GM12801 (cell line): ENCODE measurements around the gene USP35.

Source experiments
- TF ChIP-seq, protein P1 (sequence below): IDR thresholded peaks from one replicate; pipeline ENCODE4 v1.5.1; 2011; ENCODE audit warnings: control low read depth; ENCODE audit not compliant: insufficient read length; ENCODE audit errors: extremely low read depth

The USP35 gene

DNA sequence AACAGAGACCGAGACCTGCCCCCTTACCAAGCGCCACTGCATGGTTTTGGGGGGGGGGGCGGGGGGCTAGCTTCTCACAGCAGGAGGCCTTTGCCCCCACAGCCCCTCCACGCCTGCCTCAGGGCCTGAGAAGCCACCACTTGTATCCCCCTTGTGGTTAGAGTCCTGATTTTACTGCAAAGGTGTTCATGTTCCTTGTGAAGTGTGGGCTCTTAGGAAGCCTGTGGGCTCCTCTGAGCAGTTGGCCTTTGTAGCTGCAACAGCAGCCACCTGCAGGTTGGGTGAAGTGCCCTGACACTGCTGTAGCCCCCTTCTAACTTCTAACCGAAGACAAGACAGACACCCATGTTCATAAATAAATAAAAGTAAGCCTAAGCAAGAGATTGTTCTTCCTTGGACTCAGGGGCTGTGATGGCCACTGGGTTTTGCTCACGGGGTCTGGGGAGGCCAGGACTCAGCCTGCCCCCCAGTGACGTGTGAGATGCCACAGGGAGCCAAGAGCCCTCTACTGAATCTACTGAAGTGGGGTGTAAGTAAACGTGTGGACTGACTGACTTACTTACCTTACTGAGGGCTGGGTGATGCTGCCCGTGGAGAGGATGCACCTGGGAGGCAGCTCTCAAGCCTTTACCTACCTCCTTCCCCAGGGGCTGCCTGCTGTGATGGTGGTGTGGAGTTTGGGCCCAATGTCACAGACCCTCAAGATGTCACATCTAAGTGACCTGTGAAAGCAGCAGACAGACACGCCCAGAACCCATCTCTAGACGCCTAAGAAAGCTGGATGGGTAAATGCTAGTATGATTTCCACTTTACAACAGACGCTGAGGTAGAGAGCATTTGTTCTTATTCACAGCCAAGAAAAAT, 25.8 kb downstream of the USP35 start:
- TF ChIP-seq, protein P1, sequence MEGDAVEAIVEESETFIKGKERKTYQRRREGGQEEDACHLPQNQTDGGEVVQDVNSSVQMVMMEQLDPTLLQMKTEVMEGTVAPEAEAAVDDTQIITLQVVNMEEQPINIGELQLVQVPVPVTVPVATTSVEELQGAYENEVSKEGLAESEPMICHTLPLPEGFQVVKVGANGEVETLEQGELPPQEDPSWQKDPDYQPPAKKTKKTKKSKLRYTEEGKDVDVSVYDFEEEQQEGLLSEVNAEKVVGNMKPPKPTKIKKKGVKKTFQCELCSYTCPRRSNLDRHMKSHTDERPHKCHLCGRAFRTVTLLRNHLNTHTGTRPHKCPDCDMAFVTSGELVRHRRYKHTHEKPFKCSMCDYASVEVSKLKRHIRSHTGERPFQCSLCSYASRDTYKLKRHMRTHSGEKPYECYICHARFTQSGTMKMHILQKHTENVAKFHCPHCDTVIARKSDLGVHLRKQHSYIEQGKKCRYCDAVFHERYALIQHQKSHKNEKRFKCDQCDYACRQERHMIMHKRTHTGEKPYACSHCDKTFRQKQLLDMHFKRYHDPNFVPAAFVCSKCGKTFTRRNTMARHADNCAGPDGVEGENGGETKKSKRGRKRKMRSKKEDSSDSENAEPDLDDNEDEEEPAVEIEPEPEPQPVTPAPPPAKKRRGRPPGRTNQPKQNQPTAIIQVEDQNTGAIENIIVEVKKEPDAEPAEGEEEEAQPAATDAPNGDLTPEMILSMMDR = no peak

DNA sequence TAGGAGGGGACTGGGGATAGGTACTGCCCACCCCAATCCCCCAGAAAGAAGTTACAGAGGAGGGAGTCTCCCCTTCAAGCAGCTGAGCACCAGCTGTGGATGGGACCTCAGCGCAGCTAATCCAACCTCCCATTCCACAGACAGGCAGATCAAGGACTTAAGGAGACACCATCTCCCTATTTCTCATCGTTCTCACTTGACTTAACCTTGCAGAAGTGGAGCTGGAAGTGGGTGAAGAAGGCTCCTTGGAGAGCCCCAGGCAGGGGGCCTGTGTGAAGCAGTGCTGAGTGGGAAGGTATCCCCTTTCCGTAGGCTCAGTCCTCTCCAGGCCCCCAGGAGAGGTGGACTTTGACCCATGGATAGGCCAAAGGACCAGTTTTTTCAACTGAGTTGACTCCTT, 27.3 kb downstream of the USP35 start:
- TF ChIP-seq, protein P1 = no peak

DNA sequence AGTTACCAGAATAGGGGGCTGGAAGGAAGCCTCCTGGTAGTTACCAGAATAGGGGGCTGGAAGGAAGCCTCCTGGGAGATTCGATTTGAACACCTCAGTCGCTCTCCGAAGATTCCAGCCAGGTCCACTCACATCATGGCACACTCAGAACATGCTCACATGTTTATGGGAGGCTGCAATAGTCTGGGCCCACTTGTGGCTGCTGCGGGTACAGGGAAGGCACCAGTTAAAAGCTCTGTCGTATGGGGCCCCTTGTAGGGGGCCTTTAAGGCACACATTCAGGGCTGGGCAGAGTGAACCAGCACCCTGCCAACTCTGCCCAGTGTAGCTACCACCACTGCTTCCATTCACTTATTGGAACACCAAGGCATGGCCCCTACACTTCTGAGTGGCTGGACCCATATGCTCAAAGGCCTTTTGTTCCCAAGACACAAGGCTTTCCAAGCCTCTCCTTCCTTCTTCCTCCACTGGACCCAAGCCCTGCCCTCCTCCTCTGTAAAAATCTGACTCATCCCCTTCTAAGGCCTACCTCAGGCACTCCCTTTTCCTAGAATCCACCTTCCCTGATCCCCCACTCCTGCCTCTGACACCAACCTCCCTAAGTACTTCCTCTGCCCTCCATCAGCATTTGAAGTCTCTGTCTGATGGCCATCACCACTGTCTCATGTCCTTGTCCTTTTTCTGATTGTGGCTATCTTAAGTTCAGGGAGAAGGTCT, 28.0 kb downstream of the USP35 start:
- TF ChIP-seq, protein P1 = no peak

DNA sequence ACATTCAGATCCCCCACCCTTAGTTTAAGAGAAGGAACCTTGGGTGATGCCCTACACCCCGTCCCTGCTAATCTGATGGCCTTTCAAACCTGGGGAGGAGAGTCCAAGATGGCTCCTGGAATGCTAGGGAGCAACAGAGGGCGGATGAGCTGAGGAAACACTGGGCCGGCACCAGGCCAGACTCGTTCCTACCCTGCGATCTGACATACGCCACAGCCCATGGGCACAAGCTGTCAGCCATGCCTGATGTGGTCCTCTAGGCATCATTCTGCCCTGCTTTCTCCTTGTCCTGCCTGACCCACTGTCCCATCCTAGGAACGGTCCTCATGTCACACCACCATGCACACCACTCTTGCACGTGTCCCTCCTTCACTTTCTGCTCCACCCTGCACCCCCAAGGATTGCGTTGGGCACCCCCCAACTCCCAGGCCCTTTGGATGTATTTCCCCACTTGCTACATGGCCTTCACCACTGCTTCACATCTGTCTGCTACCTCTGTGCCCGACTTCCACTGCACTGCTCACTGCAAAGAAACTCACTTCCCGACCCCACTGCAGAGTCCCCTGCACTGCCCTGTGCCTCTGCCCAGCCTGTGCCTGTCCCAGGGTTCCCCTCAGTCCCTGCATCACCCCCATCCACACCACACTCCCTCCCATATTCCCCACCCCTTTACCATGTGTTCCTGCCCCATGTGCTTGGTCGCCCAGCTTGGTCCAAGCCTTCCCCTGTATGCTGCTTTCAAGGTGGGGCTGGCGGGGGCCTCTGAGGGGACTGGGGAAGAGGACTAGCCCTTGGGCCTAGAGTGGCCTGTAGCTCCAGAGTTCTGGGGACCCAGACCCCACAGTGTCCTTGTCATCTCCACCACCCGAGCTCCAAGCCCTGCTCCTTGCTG, 29.2 kb downstream of the USP35 start:
- TF ChIP-seq, protein P1 = no peak

DNA sequence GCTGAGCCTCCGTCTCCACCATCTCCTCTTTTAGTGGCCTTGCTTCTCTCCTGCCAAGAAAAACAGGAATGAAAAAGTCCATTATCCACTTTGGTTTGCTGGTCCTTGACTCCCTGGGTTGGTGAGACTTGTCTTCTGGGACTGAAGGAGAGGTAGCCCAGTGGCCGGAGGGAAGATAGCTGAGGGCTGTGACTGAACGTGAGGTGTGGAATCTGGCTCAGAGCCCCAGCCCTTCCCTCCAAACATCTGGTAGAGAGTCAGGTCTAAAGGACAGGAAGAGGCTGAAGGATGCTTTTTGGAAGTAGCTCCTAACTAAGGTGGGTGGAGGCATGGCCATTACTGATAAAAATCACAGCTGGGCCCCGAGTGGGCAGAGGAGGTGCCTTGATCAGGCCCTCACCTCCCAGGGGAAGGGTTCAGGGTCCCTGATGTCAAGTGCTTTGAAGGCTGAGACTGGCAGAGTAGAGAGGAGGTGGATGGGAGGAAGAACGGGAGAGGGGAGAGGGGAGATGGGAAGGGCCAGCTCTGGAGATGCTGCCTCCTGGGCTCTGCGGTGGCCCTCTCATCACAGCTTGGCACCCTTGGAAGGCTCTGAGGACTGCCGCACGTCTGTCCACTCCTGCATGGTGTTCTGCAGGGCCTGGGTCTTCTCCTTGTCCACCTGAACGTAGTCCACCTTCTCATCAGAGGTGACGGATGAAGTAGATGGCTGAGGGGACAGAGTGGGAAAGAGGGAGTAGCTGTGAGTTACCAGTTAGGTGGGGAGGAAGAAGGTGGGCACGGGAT, 30.2 kb downstream of the USP35 start:
- TF ChIP-seq, protein P1 = no peak

DNA sequence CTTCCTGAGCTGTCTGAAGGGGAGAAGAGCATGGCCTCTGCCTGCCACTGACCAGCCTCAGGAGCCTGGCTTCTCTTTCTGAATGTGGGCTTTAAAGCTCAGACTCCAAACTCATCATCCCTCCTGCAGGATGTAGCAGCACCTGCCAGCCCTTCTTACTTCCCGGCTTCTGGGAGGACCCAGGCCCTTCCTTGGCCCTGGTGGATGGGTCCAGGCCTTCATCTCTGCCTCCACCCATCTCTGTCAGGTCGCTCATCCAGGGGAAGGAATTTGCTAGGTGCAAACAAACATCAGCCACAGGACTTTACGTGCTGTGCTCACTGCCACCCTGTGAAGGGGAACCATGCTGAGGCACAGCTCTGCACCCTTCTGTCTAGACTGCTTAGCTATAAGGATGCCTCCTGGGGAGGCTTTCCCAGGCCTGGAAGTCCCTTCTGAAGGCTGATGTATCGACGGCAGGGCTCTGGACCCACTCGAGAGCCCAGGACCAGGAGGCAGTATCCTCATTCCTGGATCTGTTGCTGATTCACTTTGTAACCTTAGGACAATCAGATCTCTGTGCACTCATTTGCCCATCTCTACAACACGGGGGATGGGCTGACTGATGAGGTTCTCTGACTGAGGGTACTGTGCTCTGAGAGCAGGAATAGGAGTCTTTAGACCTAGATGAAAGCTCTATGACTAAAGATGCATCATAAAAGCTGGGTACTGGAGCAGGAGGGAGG, 30.9 kb downstream of the USP35 start:
- TF ChIP-seq, protein P1 = no peak
